ENCODE results near the gene IPO11.
"Not testable (repeated sequence)": the region's sequence is repeated elsewhere in the genome, so short reads cannot be mapped to it uniquely, and the experiment has no call there.

Gene IPO11

GRCh38 chr5:62649476-62650113, 237.0 kb downstream of the IPO11 start:
- H3K4me3 Mint-ChIP-seq = no peak overlapping the region
- TF ChIP-seq CTCF (IDR thresholded peaks at IDR 0.05; ENCODE audit: unreplicated experiment in 3 of 3) = no peak

GRCh38 chr5:62650197-62650596, 237.6 kb downstream of the IPO11 start:
- Mint-ChIP-seq H3K4me1 (no peaks in the 10 kb centered on the region), H3K27me3 (ENCODE audit: low read depth) (no peaks in the 10 kb centered on the region), H3K36me3 (ENCODE audit: low read depth) (peaks cover 3% of the 10 kb centered on the region), H3K4me3 (no peak overlapping the region), H3K27ac (no peak overlapping the region), H3K9me3 (peaks cover 5% of the 10 kb centered on the region)
- TF ChIP-seq CTCF (IDR thresholded peaks at IDR 0.05; ENCODE audit: unreplicated experiment in 3 of 3) = no peak

More at GRCh38 chr5:62649476-62650113, 237.0 kb downstream of the IPO11 start:
- peaks cover 2% of the 10 kb centered on the region for H3K9me3 Mint-ChIP-seq
- peaks cover 2% of the 10 kb centered on the region for H3K36me3 Mint-ChIP-seq (ENCODE audit: low read depth)
- H3K27me3 Mint-ChIP-seq (ENCODE audit: low read depth) = no peaks in the 10 kb centered on the region
- no peaks in the 10 kb centered on the region for H3K4me1 Mint-ChIP-seq
- H3K27ac Mint-ChIP-seq = no peak overlapping the region

- no peaks in the 10 kb centered on the region for H3K27me3 Mint-ChIP-seq (ENCODE audit: low read depth)
- H3K4me3 Mint-ChIP-seq = no peak overlapping the region
- peak overlapping the region in 1 of 3 experiments; percentile 24 for H3K27ac Mint-ChIP-seq
- peaks cover 3% of the 10 kb centered on the region for H3K36me3 Mint-ChIP-seq (ENCODE audit: low read depth)
- H3K9me3 Mint-ChIP-seq = peaks cover 10% of the 10 kb centered on the region
- no peak for TF ChIP-seq CTCF (IDR thresholded peaks at IDR 0.05; ENCODE audit: unreplicated experiment in 3 of 3)
- H3K4me1 Mint-ChIP-seq = no peaks in the 10 kb centered on the region
Observed at GRCh38 chr5:62652225-62652624, 239.7 kb downstream of the IPO11 start.

- Mint-ChIP-seq H3K27ac (no peak overlapping the region), H3K9me3 (peaks cover 19% of the 10 kb centered on the region), H3K4me1 (no peaks in the 10 kb centered on the region), H3K4me3 (no peak overlapping the region), H3K36me3 (ENCODE audit: low read depth) (peaks cover 3% of the 10 kb centered on the region), H3K27me3 (ENCODE audit: low read depth) (no peaks in the 10 kb centered on the region)
- TF ChIP-seq CTCF (IDR thresholded peaks at IDR 0.05; ENCODE audit: unreplicated experiment in 3 of 3) = no peak
Observed at GRCh38 chr5:62653001-62653863, 240.7 kb downstream of the IPO11 start.

GRCh38 chr5:62653864-62654575, 241.5 kb downstream of the IPO11 start:
- no peak overlapping the region for H3K4me3 Mint-ChIP-seq

GRCh38 chr5:62657772-62658171, 245.2 kb downstream of the IPO11 start:
- not testable (repeated sequence) for H3K4me1 Mint-ChIP-seq; H3K4me3 Mint-ChIP-seq; H3K36me3 Mint-ChIP-seq (ENCODE audit: low read depth); H3K27ac Mint-ChIP-seq; H3K27me3 Mint-ChIP-seq (ENCODE audit: low read depth)
- peaks cover 27% of the 10 kb centered on the region for H3K9me3 Mint-ChIP-seq

More at GRCh38 chr5:62653864-62654575, 241.5 kb downstream of the IPO11 start:
- Mint-ChIP-seq H3K4me1 (no peaks in the 10 kb centered on the region), H3K27me3 (ENCODE audit: low read depth) (no peaks in the 10 kb centered on the region), H3K9me3 (peaks cover 22% of the 10 kb centered on the region), H3K36me3 (ENCODE audit: low read depth) (peaks cover 3% of the 10 kb centered on the region), H3K27ac (no peak overlapping the region)
- no peak for TF ChIP-seq CTCF (IDR thresholded peaks at IDR 0.05; ENCODE audit: unreplicated experiment in 3 of 3)

Data from nephron (organoid).